Endodermal cell (in vitro differentiated cells): ENCODE measurements around the gene KAZN. TPM values are rescaled to one million over a fixed set of nuclear protein-coding genes. Genes with fewer than 3 reads are reported as not detected.

Experiments used
- DNase-seq: peaks from one replicate; pipeline ENCODE4 v3.0.0-alpha.2; 2017
- H3K27ac ChIP-seq: 2 replicates; pipeline ENCODE4 v1.5.1; 2013; ENCODE audit warnings: mild to moderate bottlenecking, low read depth, low read length, moderate library complexity
- H3K27me3 ChIP-seq: 2 replicates; pipeline ENCODE4 v1.6.1; 2013; ENCODE audit warnings: mild to moderate bottlenecking, low read length, moderate library complexity; ENCODE audit not compliant: insufficient read depth, control insufficient read depth, poor library complexity, severe bottlenecking
- H3K36me3 ChIP-seq: 2 replicates; pipeline ENCODE4 v1.7.0; 2013; ENCODE audit warnings: mild to moderate bottlenecking, low read length, moderate library complexity; ENCODE audit not compliant: control insufficient read depth, insufficient read depth
- H3K4me1 ChIP-seq: one replicate; pipeline ENCODE4 v1.7.0; 2013; ENCODE audit warnings: low read length; ENCODE audit not compliant: control insufficient read depth, insufficient read depth
- H3K4me3 ChIP-seq: 2 replicates; pipeline ENCODE4 v1.5.1; 2013; ENCODE audit warnings: mild to moderate bottlenecking, low read length, moderate library complexity
- H3K9ac ChIP-seq: 2 replicates; pipeline ENCODE4 v1.6.1; 2013; ENCODE audit warnings: mild to moderate bottlenecking, low read length, moderate library complexity; ENCODE audit not compliant: poor library complexity, severe bottlenecking; ENCODE audit errors: extremely low read depth
- H3K9me3 ChIP-seq: 2 replicates; pipeline ENCODE4 v1.6.1; 2013; ENCODE audit warnings: mild to moderate bottlenecking, low read length, moderate library complexity; ENCODE audit not compliant: control insufficient read depth
- H3K27ac Mint-ChIP-seq: 2 replicates; pipeline ENCODE4 v1.8.0; 2020; ENCODE audit warnings: mixed read lengths
- H3K27me3 Mint-ChIP-seq: 2 replicates; pipeline ENCODE4 v1.8.0; 2021; ENCODE audit warnings: mild to moderate bottlenecking, mixed read lengths; ENCODE audit not compliant: insufficient read depth
- H3K36me3 Mint-ChIP-seq: 2 replicates; pipeline ENCODE4 v1.8.0; 2020; ENCODE audit warnings: low read depth, mixed read lengths
- H3K4me1 Mint-ChIP-seq: 2 replicates; pipeline ENCODE4 v1.8.0; 2020; ENCODE audit warnings: mixed read lengths
- H3K4me3 Mint-ChIP-seq: 2 replicates; pipeline ENCODE4 v1.8.0; 2020; ENCODE audit warnings: mild to moderate bottlenecking, moderate library complexity, mixed read lengths
- H3K9me3 Mint-ChIP-seq: 2 replicates; pipeline ENCODE4 v1.8.0; 2020; ENCODE audit warnings: mild to moderate bottlenecking, mixed read lengths
- WGBS, 2 experiments: methylation state at CpG; one replicate each; pipeline versions ENCODE4 v1.1.5 to v1.1.7; 2013; ENCODE audit warnings: missing lambda C conversion rate in 2 of 2, mixed read lengths in 1 of 2; ENCODE audit not compliant: insufficient coverage in 1 of 2, insufficient read length in 1 of 2; 5-methylcytosine and 5-hydroxymethylcytosine counted together
- total RNA-seq, 2 donors: library from RNA; stranded (reverse); fragmentation: NEBNext Ultra II Directional in 1 of 2; extraction: Animal tissue kit (Norgen Biotek cat#: 25700) in 1 of 2; gene quantifications; 2 replicates in 1 of 2; 3 replicates in 1 of 2; pipeline ENCODE4 v1.2.1, GENCODE V29; 2021
- TF ChIP-seq, protein P1 (sequence below): fragments of 200-600 bp; sonication (generic); conservative IDR thresholded peaks from 2 replicates; pipeline ENCODE4 v1.5.0; 2021; ENCODE audit warnings: antibody characterized with exemption, mild to moderate bottlenecking

Gene KAZN
- total RNA-seq, 2 donors from 2014 or later = 12.4 to 13.9 TPM

DNA sequence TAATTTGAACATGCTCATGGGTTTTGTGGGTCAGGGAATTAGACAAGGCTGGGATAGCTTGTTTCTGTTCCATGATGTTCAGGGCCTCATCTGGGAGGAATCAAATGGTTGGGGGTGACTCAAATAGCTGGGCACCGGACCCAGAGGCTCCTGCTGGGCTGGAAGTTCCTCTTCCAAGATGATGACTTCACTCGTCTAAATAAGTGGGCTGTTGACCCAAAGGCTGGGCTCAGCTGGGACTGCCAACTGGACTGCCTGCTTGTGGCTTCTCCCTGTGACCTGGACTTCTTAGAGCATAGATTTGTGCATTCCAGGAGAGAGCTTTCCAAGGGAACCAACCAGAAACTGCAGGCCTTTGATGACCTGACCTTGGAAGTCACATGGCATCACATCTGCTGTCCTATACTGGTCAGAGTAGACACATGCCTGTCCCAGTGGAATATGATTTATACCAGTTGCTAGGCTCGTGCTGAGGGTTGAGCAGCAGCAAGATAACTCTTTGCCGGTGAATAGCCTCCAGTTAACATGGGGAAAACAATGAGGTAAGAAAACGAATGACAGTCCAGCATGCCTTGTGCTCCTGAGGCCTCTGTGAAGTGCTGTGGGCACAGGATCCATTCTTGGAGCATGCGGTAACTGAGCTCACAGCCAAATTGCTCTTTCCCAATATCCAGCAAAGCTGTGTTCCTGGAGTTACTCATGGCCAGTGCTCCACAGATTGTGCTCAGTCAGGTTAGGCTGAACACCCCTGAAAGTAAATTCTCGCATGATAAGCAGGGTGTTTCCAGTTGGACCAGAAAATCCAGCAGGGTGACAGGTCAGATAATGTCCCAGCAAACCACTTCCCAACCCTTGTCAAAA, 282.2 kb downstream of the KAZN start:
- H3K36me3 ChIP-seq = no peaks in the 10 kb centered on the region
- 89 to 92% methylated on average over 6 to 7 of the region's 7 CpGs for whole genome bisulfite sequencing, 2 experiments
- no peaks in the 10 kb centered on the region for H3K9me3 ChIP-seq
- no peaks in the 10 kb centered on the region for H3K36me3 Mint-ChIP-seq
- H3K27me3 ChIP-seq = peaks cover 8% of the 10 kb centered on the region
- H3K4me3 Mint-ChIP-seq = no peak overlapping the region
- peaks cover 3% of the 10 kb centered on the region for H3K4me1 ChIP-seq
- no peak overlapping the region for H3K9ac ChIP-seq
- H3K27ac ChIP-seq = no peak overlapping the region
- no peak overlapping the region for H3K27ac Mint-ChIP-seq
- no peaks in the 10 kb centered on the region for H3K9me3 Mint-ChIP-seq
- DNase-seq = no peak
- H3K4me3 ChIP-seq = no peak overlapping the region
- H3K4me1 Mint-ChIP-seq = peaks cover 14% of the 10 kb centered on the region
- TF ChIP-seq, protein P1, sequence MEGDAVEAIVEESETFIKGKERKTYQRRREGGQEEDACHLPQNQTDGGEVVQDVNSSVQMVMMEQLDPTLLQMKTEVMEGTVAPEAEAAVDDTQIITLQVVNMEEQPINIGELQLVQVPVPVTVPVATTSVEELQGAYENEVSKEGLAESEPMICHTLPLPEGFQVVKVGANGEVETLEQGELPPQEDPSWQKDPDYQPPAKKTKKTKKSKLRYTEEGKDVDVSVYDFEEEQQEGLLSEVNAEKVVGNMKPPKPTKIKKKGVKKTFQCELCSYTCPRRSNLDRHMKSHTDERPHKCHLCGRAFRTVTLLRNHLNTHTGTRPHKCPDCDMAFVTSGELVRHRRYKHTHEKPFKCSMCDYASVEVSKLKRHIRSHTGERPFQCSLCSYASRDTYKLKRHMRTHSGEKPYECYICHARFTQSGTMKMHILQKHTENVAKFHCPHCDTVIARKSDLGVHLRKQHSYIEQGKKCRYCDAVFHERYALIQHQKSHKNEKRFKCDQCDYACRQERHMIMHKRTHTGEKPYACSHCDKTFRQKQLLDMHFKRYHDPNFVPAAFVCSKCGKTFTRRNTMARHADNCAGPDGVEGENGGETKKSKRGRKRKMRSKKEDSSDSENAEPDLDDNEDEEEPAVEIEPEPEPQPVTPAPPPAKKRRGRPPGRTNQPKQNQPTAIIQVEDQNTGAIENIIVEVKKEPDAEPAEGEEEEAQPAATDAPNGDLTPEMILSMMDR = no peak
- H3K27me3 Mint-ChIP-seq = peaks cover 6% of the 10 kb centered on the region

DNA sequence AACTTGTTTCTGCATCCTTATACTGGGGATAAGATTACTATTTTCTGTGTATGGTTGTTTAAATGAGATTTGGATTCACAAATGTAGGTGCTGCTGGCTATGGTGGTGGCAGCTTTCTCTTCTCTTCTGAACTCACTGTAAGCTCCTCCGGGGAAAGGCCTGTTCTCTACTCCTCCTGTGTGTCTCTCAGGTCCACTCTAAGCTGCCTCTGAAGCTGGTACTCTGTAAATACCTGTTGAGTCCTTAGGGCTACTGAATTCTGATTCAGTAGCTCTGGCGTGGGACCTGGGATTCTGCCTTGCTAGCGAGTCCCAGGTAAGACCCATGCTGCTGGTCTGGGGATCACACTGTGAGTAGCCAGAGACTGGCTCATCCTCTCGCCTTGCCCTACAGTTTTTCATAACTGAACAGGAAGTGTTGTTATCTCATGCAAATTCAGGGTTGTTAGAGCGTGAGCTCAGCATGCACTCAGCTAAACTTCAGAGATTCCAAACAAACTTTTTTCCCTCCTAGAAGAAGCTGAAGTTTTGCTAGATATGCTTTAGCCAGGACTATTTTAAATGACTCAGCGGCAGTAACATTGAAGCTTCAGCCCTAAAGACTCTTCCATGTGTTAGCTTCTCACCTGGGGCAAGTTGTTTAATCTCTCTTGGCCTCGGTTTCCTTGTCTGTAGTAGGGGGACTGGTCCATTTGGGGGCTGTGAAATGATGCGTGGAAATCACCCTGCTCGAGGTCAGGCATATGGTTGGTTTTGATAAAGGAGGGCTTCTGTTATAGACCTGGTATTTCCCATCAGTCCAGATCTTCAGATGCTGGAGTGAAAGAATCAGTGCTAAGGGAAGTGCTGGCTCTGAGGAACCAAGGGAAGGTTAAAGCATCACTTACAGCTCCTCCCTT, 283.5 kb downstream of the KAZN start:
- 92 to 93% methylated on average over 8 to 9 of the region's 9 CpGs for WGBS, 2 experiments
- H3K27ac ChIP-seq = no peak overlapping the region
- TF ChIP-seq, protein P1 = no peak

DNA sequence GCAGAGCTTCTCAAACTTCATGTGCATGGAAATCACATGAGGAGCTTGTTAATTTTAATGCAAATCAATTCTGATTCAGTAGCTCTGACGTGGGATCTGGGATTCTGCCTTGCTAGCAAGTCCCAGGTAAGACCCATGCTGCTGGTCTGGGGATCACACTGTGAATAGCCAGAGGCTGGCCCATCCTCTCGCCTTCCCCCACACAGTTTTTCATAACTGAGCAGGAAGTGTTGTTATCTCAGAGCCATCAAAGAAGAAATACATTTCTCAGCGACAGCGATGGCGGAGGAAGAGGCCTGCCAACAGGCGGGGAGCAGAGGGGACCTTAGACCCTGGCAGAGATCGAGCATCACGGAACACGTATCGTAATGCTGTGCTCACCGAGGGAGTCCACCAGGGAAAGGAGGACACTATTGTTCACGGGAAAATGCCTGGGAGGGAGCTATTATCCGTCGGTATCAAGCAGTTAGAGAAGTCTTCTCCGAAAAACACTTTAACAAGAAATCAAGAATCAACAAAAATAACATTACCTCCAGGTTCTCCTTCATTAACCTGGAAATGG, 286.2 kb downstream of the KAZN start:
- Mint-ChIP-seq H3K36me3 (no peaks in the 10 kb centered on the region), H3K4me1 (peaks cover 8% of the 10 kb centered on the region), H3K27me3 (no peaks in the 10 kb centered on the region), H3K9me3 (no peaks in the 10 kb centered on the region), H3K4me3 (no peak overlapping the region), H3K27ac (no peak overlapping the region)
- 93 to 95% methylated on average over 10 to 15 of the region's 15 CpGs for WGBS, 2 experiments
- TF ChIP-seq, protein P1 = no peak
- DNase-seq = no peak
- no peak overlapping the region for H3K27ac ChIP-seq
- H3K4me3 ChIP-seq = no peak overlapping the region
- H3K27me3 ChIP-seq = no peaks in the 10 kb centered on the region
- no peaks in the 10 kb centered on the region for H3K4me1 ChIP-seq
- H3K9ac ChIP-seq = no peak overlapping the region
- H3K36me3 ChIP-seq = no peaks in the 10 kb centered on the region
- H3K9me3 ChIP-seq = no peaks in the 10 kb centered on the region

More for the DNA sequence above, 283.5 kb downstream of the KAZN start:
- Mint-ChIP-seq H3K36me3 (no peaks in the 10 kb centered on the region), H3K4me1 (peaks cover 7% of the 10 kb centered on the region), H3K27ac (no peak overlapping the region), H3K9me3 (no peaks in the 10 kb centered on the region), H3K4me3 (no peak overlapping the region), H3K27me3 (peaks cover 4% of the 10 kb centered on the region)
- peaks cover 2% of the 10 kb centered on the region for H3K27me3 ChIP-seq
- no peaks in the 10 kb centered on the region for H3K9me3 ChIP-seq
- DNase-seq = no peak
- H3K9ac ChIP-seq = no peak overlapping the region
- H3K4me3 ChIP-seq = no peak overlapping the region
- no peaks in the 10 kb centered on the region for H3K4me1 ChIP-seq
- no peaks in the 10 kb centered on the region for H3K36me3 ChIP-seq
